Measurements from ENCODE around the gene COQ9.

The COQ9 gene

GRCh38 chr16:57473176-57473840 is 26.0 kb downstream of the COQ9 start:
- no peak for DNase-seq

DNA sequence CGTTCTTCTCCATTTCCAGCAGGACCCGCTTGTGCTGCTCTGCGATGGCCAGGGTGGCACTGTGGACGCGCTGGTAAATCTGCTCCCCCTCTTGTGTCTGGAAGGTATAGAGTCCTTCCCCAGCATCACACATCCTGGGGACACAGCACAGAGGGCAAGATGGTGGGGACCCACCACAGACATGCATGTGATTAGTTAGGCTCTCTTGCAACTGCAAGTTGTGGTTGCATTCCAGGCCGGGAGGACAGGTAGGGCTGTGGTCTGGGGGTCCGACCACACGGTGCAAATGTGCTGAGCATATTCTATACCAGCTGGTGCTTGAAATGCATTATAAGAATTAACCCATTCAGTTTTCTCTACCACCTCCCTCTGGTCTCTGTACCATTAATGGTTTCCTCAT is 26.6 kb downstream of the COQ9 start:
- no peak for DNase-seq

- DNase-seq, result no peak
Measured at GRCh38 chr16:57474671-57475661, 27.7 kb downstream of the COQ9 start.

DNA sequence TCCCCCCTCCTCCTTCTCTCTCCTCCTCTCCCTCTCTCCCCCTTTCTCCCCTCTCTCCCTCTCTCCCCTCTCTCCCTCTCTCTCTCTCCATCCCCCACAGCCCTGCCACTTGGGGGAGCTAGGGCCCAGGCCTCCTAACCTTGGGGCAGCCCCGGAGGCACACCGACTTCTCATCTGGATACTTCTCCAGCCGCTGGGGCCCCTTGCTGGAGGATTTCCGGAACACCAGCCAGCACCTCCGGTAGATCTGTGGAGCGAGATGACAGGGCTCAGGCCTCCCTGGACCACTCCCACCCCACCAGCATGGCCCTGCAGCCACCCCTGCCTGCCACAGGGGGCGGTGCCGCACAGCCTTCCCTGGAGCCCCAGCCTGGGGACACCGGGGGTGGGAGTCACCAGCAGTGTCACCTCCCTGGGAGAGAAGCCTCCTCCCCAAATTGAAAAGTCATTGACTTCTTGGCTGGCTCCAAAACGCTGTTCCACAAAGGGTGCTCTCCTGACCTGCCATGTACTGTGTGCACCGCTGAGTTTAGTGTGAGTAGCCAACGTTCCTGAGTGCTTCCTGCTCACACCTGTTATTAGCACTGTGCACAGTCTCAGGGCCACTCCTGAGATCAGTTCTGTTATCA is 28.5 kb downstream of the COQ9 start:
- DNase-seq, result peak; percentile 12

DNA sequence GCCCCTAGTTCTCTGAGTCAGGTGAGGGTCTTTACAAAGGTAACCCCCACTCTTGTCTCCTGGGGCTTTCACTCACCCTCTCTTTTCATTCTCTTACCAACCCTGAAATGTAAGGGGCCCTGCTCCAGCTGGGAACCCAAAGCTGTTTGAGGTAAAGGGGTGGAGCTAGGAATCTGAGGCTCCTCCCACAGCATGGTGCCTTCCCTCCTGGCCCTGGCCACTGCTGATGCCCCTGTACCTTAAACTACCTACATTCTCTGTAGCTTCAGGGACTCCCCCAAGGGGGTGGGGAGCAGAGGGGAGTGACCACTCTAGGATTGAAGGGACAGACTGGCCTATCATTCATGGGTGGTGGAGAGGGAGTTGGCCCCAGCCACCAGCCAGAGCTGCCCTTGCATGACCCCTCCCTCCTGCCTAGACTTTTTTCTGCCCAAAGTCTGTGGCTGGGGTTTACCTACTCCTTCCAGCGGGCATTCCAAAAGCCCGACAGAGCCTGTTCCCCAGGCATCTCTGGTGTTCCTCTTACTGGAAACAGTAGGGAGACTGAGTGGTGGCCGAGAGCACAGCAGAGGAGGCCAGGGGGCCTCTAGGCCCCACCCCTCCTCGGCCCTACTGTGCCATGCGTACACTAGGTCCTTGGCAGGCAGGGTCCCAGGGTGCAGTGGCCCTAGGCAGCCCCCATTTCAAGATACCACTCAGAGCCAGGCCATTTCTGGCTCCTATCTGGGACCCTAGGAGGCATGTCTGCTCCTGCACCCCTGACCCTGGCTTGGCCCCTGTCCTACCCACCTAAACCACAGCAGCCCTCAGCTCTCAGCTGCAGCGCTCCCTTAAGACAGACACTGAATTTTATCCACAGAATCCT is 29.5 kb downstream of the COQ9 start:
- no peak for DNase-seq

- DNase-seq, result no peak
Measured at GRCh38 chr16:57477531-57478202, 30.4 kb downstream of the COQ9 start.

DNA sequence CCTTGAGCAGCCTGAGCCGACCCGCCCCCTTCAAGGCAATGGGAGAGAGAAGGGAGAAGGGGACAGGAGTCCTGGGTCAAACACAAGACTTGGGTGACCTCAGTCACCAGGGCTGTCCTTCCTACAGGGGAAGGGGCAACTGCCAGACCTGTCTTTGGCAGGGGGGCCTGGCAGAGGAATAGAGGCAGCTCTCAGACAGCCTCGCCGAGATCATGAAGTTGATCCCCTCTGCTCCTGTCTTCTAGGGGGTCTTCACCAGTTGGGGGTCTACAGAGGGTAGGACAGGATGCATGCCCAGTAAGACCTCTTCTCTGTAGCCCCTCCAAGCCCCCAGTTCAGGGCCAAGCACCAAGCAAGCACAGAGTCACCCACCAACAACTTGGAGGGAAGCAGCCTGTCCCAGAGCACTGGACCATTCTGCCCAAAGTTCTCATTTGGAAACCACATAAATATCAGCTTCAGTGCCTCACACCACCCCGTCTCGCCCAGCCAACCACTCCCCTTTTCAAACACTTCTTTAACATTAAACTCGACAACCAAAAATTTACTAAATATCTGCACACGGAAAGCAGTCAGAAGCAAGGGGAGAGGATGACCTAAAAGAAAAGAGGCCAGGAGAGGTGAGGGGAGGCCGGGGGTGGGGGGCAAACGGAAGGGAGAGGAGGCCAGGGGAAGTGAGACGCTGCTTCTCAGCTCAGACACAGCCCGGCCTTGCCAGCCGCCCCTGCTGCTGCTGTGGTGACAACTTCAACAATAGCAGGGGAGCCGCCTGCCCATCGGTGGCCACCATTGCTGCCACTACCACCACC is 31.3 kb downstream of the COQ9 start:
- no peak for DNase-seq

GRCh38 chr16:57479205-57479975 is 32.1 kb downstream of the COQ9 start:
- peak; percentile 9 for DNase-seq

GRCh38 chr16:57479976-57480753 is 32.9 kb downstream of the COQ9 start:
- DNase-seq, result no peak

DNA sequence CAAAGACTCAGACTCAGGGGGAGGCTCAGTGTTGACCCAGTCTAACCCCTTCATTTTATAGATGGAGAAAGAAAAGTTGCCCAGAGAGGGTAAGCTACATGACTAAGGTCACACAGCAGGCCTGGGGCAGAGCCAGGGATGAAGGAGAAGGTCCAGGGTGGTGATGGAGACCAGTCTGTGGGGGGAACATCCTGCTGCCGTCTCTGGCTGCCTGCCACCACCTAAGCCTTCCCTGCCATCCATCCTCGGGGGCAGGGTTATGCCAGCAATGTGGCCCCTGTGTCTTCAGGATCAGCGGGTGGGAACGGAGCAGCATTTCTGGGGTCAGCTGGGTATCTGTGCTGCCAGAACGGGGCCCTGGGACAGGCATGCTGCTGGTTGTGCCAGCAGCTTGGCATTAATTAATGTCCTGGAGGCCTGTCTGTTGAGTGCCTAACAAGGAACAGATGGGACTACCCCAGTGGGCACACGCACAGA is 33.5 kb downstream of the COQ9 start:
- peak; percentile 40 for DNase-seq

DNA sequence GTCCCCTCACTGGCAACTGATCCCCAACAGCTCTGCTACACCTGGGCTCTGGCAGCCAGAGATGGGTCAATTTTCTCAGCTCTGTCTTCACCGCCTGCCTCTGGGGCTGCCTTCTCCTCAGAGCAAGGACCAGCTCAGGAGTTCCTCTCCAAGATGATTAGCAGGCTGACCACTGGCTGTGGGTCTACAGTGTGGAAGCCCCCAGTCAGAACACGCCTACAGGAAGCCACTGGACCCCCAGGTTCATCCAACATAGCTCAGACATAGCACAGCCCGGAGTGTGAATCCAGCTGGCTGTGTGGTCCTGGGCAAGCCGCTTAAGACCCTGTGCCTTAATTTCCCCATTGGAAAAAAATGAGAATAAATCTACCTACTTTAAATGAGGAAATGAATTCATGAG is 34.1 kb downstream of the COQ9 start:
- DNase-seq, result no peak

DNA sequence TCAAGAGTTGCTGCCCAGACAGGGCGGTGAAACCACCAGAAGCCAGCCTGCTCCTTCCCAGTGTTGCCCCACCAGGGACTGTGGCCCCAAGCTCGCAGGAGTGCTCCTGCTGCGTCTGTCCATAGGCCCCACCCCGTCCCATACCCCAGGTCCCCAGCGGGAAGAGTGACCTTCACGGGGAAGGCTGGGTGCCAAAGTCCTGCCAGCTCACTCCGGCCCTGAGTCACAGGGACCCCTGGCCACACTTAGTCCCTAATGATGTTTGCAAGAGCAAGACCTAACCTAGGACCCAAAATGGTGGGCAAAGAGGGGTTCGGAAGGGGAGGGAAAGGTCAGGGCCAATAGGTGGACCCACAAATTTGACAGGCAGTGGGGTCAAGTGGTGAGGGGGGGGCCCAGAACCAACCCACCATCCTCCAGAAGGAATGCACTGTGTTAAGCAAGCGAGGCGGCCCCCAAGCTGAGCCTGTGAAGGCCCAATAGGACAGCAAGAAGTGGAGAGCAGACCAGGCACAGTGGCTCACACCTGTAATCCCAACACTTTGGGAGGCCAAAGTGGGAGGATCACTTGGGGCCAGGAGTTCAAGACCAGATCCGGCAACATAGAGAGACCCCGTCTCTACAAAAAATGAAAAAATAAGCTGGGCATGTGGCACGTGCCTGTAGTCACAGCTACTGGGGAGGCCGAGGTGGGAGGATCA is 35.7 kb downstream of the COQ9 start:
- DNase-seq, result no peak

DNA sequence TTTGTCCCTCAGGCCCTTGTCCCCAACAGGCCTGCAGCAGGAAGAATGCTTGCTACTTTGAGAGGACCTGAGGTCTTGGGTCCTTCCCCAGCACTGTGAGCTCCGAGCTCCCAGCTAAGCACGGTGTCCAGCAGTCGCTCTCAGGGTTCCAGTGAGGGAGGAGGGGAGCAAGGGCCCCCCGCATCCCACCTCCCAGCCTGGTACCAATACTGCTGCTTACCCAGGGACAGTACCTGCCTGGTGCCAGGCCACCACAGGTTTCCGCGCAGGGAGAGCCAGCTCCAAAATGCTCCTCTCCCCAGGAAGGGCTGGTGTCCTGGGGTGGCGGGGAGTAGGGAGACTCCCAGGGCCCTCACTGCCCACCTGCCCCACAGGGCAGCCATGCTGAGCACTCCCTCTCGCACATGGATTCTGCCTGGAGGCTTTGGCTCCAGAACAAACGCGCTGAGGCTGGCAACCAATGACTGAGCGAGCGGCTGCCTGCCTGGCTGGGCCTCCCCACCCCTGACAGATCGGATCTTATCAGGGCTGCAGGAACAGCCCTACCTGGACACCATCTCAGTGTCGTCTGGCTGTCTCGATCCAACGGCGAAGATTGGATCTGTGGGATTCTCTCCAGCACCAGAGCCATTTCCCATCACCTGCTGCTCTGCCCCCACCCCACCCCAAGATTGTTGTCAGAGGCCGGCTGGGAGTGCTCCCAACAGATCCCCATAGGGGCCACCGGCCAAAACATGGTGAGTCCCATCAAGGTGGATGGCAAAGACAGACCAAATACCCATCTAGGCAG is 36.6 kb downstream of the COQ9 start:
- no peak for DNase-seq

DNA sequence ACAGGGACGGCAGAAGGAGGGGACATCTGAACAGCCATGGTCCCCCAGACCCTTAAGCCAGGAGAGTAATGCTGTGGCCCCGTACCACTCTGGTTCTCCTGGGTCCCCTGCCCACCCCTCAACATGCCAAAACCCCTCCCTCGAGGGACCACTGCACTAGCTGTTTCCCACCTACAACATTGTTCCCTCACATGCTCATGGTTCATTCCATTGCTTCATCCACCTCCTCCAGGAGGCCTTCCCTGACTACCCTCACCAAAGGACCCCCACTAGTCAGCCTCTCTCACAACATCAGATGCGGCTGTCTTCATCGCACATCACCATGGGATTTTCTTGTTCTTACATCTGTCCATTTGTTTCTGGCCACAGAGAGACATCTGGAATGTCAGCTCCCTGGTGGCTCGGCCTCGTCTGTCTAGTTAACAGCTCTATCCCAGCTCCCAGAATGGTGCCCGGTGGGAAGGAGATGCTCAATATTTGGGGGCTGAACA is 37.3 kb downstream of the COQ9 start:
- no peak for DNase-seq

- DNase-seq, result no peak
Measured at GRCh38 chr16:57485091-57485915, 38.0 kb downstream of the COQ9 start.

DNA sequence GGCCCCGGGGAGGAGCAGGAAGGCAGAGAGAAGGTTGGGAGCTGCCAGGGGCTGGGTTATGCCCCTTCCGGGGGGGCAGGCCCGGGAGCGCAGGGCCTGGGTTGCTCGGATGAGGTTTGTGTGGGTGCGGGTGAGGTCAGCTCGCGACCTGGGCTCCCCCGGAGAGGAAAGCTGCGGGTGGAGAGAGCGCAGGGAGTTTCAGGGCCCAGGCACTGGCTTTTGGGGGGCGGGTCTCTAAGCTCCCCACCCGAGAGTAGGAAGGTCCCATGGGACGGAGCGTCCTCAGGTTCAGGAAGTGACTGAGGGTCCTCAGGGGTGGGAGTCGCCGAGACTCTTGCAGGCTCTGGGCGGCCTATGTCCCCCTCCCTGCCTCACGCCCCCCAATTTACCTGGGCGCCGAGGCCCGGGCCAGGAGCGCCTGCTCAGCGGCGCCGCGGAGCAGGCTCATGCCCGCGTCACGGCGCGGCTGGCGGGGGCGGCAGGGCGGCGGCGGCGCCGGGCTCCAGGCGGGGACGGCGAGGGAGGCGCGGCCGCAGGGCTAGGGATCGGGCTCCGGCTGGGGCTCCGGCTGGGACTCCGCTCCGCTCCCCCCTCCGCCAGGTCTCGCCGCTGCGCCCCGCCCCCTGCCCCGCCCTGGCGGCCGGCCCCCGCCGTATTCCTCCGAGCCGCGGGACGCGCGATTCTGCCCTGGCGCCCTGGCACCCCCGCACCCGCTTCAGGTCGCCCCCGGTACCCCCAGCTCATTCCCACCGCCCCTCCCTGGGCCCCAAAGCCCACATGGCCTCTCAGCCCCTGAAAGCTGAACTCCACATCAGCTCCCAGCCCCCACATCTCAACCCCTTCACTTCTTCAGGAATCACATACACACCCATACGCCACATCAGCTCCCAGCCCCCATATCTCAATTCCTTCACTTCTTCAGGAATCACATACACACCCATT is 38.9 kb downstream of the COQ9 start, which contains the start of gene DOK4:
Gene DOK4, minus strand, starts transcription at position 578 of the 942 bp plus-strand sequence. CDS start 6,986 bp downstream, outside the sequence.
- DNase-seq, result no peak
